Mammary epithelial cell (primary cell): Measurements from ENCODE around the gene LRP1-AS.

Source experiments
- CTCF ChIP-seq, 2 donors: IDR thresholded peaks in 1 of 2; conservative IDR thresholded peaks in 1 of 2; 2 replicates each; pipeline ENCODE4 v1.5.1; 2011 to 2012; ENCODE audit warnings: inconsistent platforms in 2 of 2, low read length in 2 of 2, mild to moderate bottlenecking in 2 of 2, control low read depth in 1 of 2, low read depth in 1 of 2; ENCODE audit not compliant: insufficient read depth in 1 of 2; ENCODE audit errors: extremely low read depth in 1 of 2
- EZH2 ChIP-seq: IDR thresholded peaks from 2 replicates; pipeline ENCODE4 v1.6.1; 2012; ENCODE audit warnings: low read length, inconsistent platforms, borderline replicate concordance

- no peak for TF ChIP-seq CTCF (conservative IDR thresholded peaks at IDR 0.05 in 1 of 2, IDR thresholded peaks at IDR 0.05 in 1 of 2; ENCODE audit: extremely low read depth in 1 of 2, insufficient read depth in 1 of 2, low read depth in 1 of 2, low read length in 2 of 2)
- TF ChIP-seq EZH2 = no peak
Measured at GRCh38 chr12:57111031-57111734, 36.2 kb downstream of the LRP1-AS start, which contains the start of gene STAT6.
